Thyroid gland (tissue), 4 donors: ENCODE measurements around the gene TP53BP2.

Experiments used
- POLR2A ChIP-seq, 2 donors: fragments of 450-650 bp; IDR thresholded peaks; one replicate each; pipeline ENCODE4 v1.6.1; 2017; ENCODE audit warnings: antibody characterized with exemption in 2 of 2, mild to moderate bottlenecking in 2 of 2, moderate library complexity in 1 of 2
- TF ChIP-seq, protein P1 (sequence below), 6 experiments: fragments of 200-600 bp in 3 of 6; fragments of 450-650 bp in 3 of 6; sonication (generic) in 3 of 6; IDR thresholded peaks; one replicate each; pipeline ENCODE4 v1.5.1; 2016 to 2019; ENCODE audit warnings: antibody characterized with exemption in 6 of 6, mild to moderate bottlenecking in 2 of 6, inconsistent platforms in 1 of 6, moderate library complexity in 1 of 6

DNA sequence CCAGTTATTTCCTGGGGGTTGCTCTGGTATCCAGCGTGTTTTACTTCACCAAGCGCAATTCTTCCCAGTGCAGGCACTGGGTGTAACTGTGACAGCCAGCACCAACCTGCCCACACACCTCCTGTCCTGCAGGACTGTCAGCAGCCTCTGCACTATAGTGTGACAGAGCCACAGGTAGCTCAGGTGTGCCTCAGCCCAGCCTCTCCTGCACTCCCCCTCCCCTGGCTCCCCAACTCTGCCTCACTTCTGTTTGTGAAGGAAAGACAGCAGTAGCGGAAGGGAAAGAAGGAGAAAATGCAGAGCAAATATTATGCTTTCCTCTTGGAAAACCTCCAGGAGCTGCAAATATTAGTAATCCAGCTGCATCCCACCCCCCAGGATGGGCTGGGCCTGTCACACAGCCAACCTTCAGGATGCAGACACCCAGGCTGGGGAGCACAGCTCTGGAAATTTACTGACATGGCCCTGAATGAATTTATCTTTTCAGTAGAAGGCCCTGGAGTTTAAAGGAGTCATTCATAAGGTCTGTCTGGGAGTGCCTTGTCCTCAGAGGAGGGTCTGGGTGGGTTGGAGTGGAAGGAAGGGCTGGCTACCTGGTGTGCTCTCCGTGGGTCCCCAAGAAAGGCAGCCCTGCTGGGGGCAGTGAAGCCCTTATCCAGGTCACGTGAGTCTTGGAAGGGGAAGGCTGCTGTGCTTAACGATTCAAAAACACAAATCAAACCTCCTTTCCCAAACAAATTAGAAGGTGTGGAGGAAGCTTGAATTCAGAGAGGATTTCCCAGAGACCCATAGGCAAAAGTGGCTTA, 112.6 kb downstream of the TP53BP2 start:
- TF ChIP-seq, protein P1, sequence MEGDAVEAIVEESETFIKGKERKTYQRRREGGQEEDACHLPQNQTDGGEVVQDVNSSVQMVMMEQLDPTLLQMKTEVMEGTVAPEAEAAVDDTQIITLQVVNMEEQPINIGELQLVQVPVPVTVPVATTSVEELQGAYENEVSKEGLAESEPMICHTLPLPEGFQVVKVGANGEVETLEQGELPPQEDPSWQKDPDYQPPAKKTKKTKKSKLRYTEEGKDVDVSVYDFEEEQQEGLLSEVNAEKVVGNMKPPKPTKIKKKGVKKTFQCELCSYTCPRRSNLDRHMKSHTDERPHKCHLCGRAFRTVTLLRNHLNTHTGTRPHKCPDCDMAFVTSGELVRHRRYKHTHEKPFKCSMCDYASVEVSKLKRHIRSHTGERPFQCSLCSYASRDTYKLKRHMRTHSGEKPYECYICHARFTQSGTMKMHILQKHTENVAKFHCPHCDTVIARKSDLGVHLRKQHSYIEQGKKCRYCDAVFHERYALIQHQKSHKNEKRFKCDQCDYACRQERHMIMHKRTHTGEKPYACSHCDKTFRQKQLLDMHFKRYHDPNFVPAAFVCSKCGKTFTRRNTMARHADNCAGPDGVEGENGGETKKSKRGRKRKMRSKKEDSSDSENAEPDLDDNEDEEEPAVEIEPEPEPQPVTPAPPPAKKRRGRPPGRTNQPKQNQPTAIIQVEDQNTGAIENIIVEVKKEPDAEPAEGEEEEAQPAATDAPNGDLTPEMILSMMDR (IDR thresholded peaks at IDR 0.05), result no peak
- no peak for TF ChIP-seq POLR2A (IDR thresholded peaks at IDR 0.05)
